IPS-15b (cell line): Measurements from ENCODE around the gene BANK1.

ENCODE experiments used
- H3K27me3 ChIP-seq: one replicate; pipeline ENCODE4 v1.6.1; 2013; ENCODE audit warnings: low read length; ENCODE audit not compliant: control insufficient read depth, insufficient read depth
- H3K36me3 ChIP-seq: one replicate; pipeline ENCODE4 v1.6.1; 2013; ENCODE audit warnings: low read length; ENCODE audit not compliant: control insufficient read depth, insufficient read depth
- H3K4me1 ChIP-seq: one replicate; pipeline ENCODE4 v1.6.1; 2013; ENCODE audit warnings: mild to moderate bottlenecking, low read length; ENCODE audit not compliant: control insufficient read depth, insufficient read depth
- H3K4me3 ChIP-seq: one replicate; pipeline ENCODE4 v1.5.1; 2013; ENCODE audit warnings: low read depth, low read length
- H3K9ac ChIP-seq: one replicate; pipeline ENCODE4 v1.6.1; 2013; ENCODE audit warnings: low read depth, mild to moderate bottlenecking, low read length
- H3K9me3 ChIP-seq: one replicate; pipeline ENCODE4 v1.6.1; 2013; ENCODE audit warnings: mild to moderate bottlenecking, low read length; ENCODE audit not compliant: control insufficient read depth, insufficient read depth

BANK1 gene

DNA sequence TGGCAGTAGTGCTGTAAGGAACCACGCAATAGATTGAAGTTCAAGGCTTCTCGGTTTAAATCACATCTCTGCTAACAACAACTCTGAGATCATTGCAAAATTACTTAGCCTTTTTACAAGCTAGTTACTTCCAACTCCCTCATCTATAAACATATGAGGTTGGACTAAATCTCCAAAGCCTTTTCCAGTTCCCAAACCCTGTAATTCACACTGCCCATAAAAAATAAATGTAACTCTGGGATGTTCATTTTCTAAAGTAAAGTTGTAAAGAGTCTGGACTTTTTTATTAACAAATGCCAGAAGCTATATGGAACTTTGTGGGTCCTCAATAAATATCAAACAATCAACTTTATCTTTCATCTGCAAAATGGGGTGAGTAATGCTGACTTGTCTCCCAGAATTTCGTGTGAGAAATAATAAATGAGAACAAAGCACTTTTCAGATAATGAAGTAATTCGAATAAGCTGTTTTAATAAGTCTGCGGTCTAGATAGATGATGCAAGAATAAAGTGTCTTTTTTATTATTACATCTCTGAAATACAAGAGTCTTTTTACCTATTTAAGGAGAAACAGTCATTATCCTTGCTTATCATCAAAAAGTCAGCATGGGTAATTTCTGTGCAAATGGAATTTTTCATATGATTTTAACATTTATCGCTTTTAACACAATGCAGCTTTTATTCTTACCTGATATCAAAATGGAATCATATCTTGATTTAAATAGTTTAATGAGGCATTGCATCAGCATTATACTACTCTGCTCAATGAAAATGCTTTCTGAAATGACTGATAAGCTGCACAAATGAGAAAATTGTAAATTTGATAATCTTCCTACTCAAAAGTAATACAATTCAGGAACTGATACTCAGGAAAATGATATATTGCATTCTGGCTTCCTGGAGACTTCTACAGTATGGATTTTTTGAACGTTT is 252.6 kb downstream of the BANK1 start:
- Histone ChIP-seq H3K27me3 (no peaks in the 10 kb centered on the region), H3K4me1 (no peaks in the 10 kb centered on the region), H3K9ac (no peak overlapping the region), H3K36me3 (no peaks in the 10 kb centered on the region), H3K4me3 (no peak overlapping the region), H3K9me3 (no peaks in the 10 kb centered on the region)

DNA sequence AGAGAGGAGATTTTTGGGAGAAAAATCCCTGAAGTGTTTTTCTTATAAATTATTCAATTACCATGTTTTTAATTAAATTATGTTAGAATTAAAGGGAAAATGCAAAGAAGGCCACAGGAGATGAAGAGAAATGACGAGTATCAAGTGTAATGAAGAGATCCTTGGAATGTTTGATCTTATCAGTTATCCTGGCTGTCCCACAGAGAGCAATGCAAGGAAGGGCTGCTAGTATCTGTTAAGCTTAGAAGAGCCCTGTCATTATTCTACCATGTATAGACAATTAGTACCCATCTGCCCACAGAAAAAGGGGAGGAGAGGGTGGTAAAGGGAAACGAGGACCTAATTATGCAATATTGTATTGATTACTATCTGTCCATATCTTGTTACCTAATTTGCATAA is 257.1 kb downstream of the BANK1 start:
- Histone ChIP-seq H3K9ac (no peak overlapping the region), H3K36me3 (no peaks in the 10 kb centered on the region), H3K9me3 (no peaks in the 10 kb centered on the region), H3K27me3 (no peaks in the 10 kb centered on the region), H3K4me1 (no peaks in the 10 kb centered on the region), H3K4me3 (no peak overlapping the region)

DNA sequence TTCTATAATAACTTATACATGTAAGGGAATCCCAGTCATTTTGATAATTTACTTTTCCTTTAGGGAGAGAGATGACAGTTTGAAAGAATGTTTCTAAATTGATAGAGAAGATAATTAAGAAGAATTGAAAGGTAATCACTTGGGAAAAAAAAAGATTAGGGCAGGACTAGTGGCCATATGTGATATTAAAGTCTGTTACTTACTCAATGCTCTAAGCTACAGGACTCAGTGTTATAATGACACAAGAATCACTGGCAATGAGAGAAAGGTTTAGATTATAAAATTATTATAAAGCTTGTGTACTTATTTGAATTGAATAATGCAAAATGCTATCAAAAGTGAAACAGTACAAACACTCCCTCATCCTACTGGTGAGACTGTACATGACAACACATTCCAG is 265.3 kb downstream of the BANK1 start:
- no peaks in the 10 kb centered on the region for H3K9me3 ChIP-seq
- no peak overlapping the region for H3K9ac ChIP-seq
- H3K27me3 ChIP-seq, result no peaks in the 10 kb centered on the region
- H3K36me3 ChIP-seq, result no peaks in the 10 kb centered on the region
- no peak overlapping the region for H3K4me3 ChIP-seq
- no peaks in the 10 kb centered on the region for H3K4me1 ChIP-seq

DNA sequence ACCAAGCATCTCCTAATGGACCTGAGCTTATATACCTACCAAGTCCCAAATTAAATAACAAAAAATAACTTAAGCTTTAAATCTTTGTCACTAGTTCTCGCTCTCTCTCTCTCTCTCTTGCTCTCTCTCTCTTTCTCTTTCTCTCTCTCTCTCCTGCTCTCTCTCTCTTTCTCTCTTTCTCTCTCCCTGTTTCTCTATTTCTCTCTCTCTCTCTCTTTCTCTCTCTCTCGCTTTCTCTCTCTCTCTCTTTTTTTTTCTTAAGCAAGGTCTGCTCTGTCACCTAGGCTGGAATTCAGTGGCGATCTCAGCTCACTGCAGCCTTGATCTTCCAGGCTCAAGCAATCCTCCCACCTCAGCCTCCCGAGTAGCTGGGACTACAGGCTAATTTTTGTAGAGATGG is 266.6 kb downstream of the BANK1 start:
- no peaks in the 10 kb centered on the region for H3K9me3 ChIP-seq
- no peaks in the 10 kb centered on the region for H3K36me3 ChIP-seq
- H3K4me3 ChIP-seq, result no peak overlapping the region
- H3K27me3 ChIP-seq, result no peaks in the 10 kb centered on the region
- no peak overlapping the region for H3K9ac ChIP-seq
- H3K4me1 ChIP-seq, result no peaks in the 10 kb centered on the region

DNA sequence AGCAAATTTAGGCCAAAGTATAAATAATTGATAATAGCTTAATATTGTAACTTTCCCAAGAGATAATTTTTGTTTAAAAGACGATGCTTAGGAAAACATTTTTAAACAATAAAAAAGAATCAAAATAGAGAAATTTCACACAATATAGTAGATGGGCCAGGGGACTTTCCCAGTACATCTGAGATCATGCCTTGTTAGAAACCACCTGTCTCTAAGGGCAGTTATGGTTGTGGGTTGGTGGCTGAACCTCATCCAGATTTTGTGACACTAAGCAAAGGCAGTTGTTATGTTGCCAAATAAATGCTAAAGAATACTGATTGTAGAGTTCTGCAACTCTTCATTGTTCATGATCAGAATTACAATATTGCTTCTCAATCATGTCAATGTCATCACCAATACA is 270.6 kb downstream of the BANK1 start:
- H3K27me3 ChIP-seq, result no peaks in the 10 kb centered on the region
- H3K9ac ChIP-seq, result no peak overlapping the region
- no peaks in the 10 kb centered on the region for H3K4me1 ChIP-seq
- H3K4me3 ChIP-seq, result no peak overlapping the region
- H3K36me3 ChIP-seq, result no peaks in the 10 kb centered on the region
- no peaks in the 10 kb centered on the region for H3K9me3 ChIP-seq

DNA sequence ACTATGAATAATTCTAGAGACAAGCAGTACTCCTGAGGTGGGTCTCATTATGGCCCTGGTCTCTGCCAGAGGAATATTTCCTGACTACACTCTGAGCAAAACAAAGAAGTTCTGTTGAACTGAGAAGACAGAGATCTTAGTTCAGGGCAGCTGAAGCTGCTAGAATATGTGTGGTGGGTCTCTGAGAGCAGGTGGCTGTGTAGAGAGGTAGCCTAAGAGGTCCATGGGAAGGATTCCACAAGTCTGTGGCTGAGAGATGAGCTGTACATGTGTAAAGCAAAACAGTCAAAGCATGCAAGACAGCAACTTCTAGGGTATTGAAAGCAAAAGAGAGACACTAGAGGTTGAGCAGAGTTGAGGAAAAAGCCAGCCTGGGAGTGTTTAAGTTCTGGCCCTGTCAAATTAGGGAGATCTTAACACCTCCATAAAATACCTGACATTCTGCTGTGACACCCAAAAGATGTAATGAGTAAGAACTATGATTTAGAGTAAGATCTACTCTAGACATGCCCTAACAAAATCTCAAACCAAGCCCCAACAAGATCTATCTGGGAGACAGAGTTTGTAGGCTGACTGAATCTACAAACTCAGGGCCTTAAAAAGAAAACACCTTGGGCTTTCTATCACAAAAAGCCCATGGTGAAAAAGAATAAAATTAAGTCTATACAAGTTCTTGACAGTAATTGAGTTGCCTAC is 274.4 kb downstream of the BANK1 start:
- Histone ChIP-seq H3K4me1 (no peaks in the 10 kb centered on the region), H3K27me3 (no peaks in the 10 kb centered on the region), H3K36me3 (no peaks in the 10 kb centered on the region), H3K9ac (no peak overlapping the region), H3K9me3 (no peaks in the 10 kb centered on the region), H3K4me3 (no peak overlapping the region)

DNA sequence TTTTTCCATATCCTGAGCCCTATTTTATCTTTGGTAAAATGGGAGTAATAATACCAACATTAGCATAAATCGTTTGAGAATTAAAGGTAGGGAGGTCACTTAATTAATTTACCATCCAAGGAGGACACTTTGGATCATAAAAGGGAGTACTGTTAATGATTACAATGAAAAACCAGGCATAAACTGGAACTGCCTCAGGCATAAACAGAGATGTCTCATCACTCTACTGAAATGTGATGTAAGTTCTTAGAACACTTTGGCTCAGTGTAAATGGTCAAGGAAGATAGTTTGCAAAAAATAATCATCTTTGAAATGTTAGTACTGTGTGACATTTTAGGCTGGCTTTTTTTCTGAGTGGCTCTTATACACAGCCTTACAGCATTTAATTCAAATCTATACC is 286.1 kb downstream of the BANK1 start:
- Histone ChIP-seq H3K9me3 (no peaks in the 10 kb centered on the region), H3K36me3 (no peaks in the 10 kb centered on the region), H3K9ac (no peak overlapping the region), H3K4me3 (no peak overlapping the region), H3K27me3 (no peaks in the 10 kb centered on the region), H3K4me1 (no peaks in the 10 kb centered on the region)

DNA sequence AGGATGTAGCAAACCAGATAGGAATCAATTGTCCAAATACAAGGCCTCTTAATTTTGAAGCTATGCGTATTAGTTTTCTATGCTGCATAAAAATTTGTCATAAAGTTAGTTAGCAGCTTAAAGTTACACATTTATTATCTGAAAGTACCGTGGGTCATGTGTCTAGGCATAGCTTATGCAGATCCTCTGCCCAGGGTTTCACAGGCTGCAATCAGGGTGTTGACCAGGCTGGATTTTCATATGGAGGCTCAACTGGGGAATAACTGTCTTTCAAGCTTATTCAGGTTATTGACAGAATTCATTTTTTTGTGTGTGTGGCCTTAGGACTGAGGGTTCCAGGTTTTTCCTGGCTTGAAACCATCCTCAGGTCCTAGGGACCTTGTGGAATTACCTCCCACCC is 289.7 kb downstream of the BANK1 start:
- no peaks in the 10 kb centered on the region for H3K27me3 ChIP-seq
- no peaks in the 10 kb centered on the region for H3K4me1 ChIP-seq
- no peaks in the 10 kb centered on the region for H3K36me3 ChIP-seq
- H3K9ac ChIP-seq, result no peak overlapping the region
- H3K9me3 ChIP-seq, result no peaks in the 10 kb centered on the region
- no peak overlapping the region for H3K4me3 ChIP-seq

DNA sequence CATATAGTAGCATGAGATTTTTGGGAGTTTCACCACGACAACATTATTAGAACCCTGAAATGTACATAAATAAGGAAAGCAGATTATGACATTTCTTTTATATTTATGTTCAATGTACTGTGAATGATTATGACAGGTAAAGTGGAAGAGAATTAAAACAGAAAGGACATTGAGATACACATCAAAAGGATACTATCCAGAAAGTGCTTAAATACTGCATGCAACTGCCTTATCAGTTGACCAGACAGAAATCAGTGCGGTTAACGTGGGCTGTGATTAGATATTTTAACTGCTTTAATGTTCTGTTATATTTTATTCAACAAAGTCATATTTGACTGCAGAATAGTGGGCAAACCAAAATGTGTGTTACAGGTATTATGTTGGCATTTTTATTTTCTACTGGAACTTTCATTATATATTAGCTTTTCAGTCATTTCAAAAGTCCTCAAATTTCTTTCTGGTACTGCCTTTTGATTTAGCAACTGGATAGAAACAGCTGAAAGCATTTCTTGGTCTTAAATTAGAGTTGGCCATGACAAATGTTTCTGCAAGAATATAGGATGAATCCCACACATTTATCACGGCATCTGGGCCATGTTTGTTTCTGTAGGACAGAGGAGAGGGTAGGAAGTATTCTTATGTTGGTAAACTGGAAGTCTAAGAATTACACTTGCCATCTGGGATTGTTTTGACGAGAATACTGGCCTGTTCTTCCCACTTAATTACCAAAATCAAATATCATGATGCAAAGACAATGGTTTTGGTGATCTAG is 299.5 kb downstream of the BANK1 start:
- H3K36me3 ChIP-seq, result no peaks in the 10 kb centered on the region
- no peaks in the 10 kb centered on the region for H3K4me1 ChIP-seq
- H3K4me3 ChIP-seq, result no peak overlapping the region
- H3K27me3 ChIP-seq, result no peaks in the 10 kb centered on the region
- no peak overlapping the region for H3K9ac ChIP-seq
- H3K9me3 ChIP-seq, result no peaks in the 10 kb centered on the region

DNA sequence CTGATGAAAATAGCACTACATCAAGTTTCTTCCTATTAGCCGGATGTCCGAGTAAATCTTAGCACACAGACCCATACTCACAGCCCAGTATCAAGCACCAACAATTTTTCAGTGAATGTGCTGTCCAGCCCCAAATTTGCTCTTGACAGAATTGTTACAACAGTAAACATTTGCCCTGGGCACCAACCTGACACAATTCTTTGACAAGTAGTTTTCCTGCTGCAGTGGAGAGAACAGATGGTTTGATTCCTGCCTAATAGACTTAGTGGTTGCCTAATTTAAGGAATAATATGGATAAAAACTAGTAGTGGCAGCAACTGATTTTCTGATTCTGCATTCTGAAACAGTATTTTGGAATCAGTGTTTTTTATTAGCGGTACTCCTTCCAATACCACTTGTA is 301.1 kb downstream of the BANK1 start:
- no peaks in the 10 kb centered on the region for H3K4me1 ChIP-seq
- no peaks in the 10 kb centered on the region for H3K27me3 ChIP-seq
- no peak overlapping the region for H3K4me3 ChIP-seq
- H3K9me3 ChIP-seq, result no peaks in the 10 kb centered on the region
- no peak overlapping the region for H3K9ac ChIP-seq
- no peaks in the 10 kb centered on the region for H3K36me3 ChIP-seq

DNA sequence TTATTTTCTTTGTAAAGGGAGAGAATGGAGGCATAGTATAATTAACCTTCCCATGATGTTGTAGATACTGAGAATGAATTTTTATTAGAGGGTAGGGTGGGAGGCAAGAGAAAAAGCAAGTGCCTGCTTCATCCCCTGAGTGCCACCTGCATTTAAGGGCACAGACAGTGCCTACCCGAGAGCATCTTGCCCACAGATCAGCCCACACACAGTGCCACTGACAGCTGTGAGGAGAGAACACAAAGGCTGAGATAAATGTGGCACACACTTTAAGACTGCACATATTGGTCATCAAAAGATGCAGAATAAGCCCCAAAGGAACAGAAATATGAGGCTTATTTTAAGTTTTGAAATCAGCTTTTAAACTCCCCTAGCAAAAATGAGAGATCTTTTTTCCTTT is 304.0 kb downstream of the BANK1 start:
- Histone ChIP-seq H3K27me3 (no peaks in the 10 kb centered on the region), H3K36me3 (no peaks in the 10 kb centered on the region), H3K9ac (no peak overlapping the region), H3K4me1 (no peaks in the 10 kb centered on the region), H3K4me3 (no peak overlapping the region), H3K9me3 (no peaks in the 10 kb centered on the region)
